Superior temporal gyrus (tissue), 1 donor: ENCODE results near the gene GNAT1.
"Not testable (repeated sequence)": the region's sequence is repeated elsewhere in the genome, so short reads cannot be mapped to it uniquely, and the experiment has no call there.

Experiments used
- DNase-seq: peaks from one replicate; pipeline ENCODE4 v3.0.0-alpha.2; 2016; ENCODE audit errors: extremely low spot score

GNAT1 gene

GRCh38 chr3:50241163-50241562 is 49.8 kb downstream of the GNAT1 start:
- no peak for DNase-seq

GRCh38 chr3:50241713-50242380 is 50.4 kb downstream of the GNAT1 start:
- no peak for DNase-seq

DNA sequence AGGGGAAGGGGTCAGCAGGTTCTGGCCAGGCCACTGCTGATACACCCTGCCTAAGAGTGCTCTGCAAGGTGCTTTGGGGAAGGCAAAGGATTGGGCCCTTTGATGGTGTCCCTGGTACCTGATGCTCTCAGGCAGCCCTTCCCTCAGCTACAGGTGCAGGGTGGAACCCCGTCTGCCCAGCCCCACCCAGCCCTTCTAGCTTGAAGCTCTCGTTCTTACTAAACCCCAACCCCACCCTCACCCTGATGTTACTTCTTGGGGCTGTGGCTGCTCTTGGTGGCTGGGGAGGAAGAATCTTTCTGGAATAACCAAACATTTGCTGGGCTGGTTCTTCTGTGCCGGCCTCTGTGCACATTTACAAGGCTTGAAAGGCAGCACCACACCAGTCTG is 51.0 kb downstream of the GNAT1 start:
- no peak for DNase-seq

GRCh38 chr3:50242851-50243542 is 51.6 kb downstream of the GNAT1 start:
- no peak for DNase-seq

DNA sequence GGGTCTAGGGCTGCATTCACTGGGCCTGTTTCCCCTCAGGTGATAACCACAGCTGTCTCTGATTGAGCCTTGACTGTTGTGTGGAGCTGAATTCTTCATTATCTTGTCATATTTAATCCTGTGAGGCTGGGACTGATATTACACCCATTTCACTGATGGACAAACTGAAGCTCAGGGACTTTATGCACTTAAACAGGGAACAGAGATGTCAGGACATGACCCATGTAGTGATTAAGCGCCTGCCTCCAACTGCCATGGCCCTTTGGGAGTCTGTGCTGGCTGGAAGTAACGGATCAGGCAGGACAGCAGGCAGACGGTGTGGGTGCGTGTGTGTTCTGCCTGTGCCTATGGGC is 52.1 kb downstream of the GNAT1 start:
- no peak for DNase-seq

DNA sequence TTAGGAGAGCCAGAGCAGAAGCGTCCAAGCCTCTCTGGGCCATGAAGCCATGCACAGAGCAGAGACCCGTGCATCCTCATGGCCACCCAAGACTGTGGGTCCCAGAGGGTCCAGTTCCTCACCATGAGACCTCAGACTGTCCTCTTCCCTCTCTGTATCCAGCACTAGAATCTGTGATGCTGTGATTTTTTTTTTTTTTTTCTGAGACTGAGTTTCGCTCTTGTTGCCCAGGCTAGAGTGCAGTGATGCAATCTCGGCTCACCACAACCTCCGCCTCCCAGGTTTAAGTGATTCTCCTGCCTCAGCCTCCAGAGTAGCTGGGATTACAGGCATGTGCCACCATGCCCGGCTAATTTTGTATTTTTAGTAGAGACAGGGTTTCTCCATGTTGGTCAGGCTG is 53.4 kb downstream of the GNAT1 start:
- not testable (repeated sequence) for DNase-seq

GRCh38 chr3:50245251-50245745 is 53.9 kb downstream of the GNAT1 start:
- DNase-seq: no peak

- peak; percentile 88 for DNase-seq
Measured at GRCh38 chr3:50245831-50246516, 54.6 kb downstream of the GNAT1 start.

DNA sequence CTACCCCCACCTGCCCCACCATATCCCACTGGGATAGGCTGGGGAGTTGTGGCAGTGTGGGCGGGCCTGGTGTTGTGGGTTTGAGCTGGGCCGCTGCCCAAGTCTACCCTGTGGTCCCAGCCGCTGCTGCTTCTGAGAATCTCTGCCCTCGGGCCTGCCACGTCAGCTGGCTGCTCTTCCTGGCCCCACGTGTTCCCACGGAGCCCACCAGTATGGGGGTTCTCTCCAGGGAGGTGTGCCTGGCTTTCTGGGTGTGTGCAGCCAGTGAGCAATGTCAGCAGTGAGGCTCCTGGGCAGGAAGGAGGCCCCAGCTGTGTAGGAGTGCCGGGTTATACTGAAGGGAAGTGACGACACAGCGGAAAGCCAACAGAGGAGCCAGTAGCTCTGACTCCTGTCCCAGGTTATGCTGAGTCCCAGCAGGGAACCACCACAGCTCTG is 55.1 kb downstream of the GNAT1 start:
- no peak for DNase-seq
